ENCODE data around the gene SSBP3. TPM values are rescaled to one million over a fixed set of nuclear protein-coding genes. Genes with fewer than 3 reads are reported as not detected.

The SSBP3 gene
- polyA plus RNA-seq, 1 donor (not counting 4 experiments of a cell fraction or from before 2014, with no cell fraction given), result 16.9 TPM

GRCh38 chr1:54364582-54364981, 41.6 kb downstream of the SSBP3 start:
- no peaks in the 10 kb centered on the region for H3K79me2 ChIP-seq (ENCODE audit: control insufficient read depth, insufficient read depth, low read length)
- no peak for DNase-seq (ENCODE audit: low read depth, low spot score)
- no peaks in the 10 kb centered on the region for H3K4me1 ChIP-seq (ENCODE audit: control insufficient read depth, extremely low read depth, insufficient read depth, low read length)
- H3K27ac ChIP-seq (ENCODE audit: control insufficient read depth, insufficient read depth, low read length), result no peak overlapping the region
- H3K9me1 ChIP-seq (ENCODE audit: control insufficient read depth, extremely low read depth, insufficient read depth, low read length), result no peaks in the 10 kb centered on the region
- H3K9ac ChIP-seq (ENCODE audit: control insufficient read depth, extremely low read depth, insufficient read depth, low read length), result no peak overlapping the region
- no peak overlapping the region for H2AFZ ChIP-seq (ENCODE audit: control insufficient read depth, low read length)
- H3K4me2 ChIP-seq (ENCODE audit: control insufficient read depth, extremely low read depth, insufficient read depth, low read depth, low read length), result no peak overlapping the region
- no peaks in the 10 kb centered on the region for H3K36me3 ChIP-seq (ENCODE audit: control insufficient read depth in 2 of 2, extremely low read depth in 1 of 2, insufficient read depth in 2 of 2, low read length in 2 of 2)
- dilution Hi-C loops (cut with MboI; ENCODE audit: extremely low pct_ligation_motif_present, low sequenced_read_pairs), result no loop called here
- no peak for TF ChIP-seq EZH2 (IDR thresholded peaks at IDR 0.05; ENCODE audit: low read length)
- no peak for TF ChIP-seq CTCF (optimal IDR thresholded peaks at IDR 0.05 in 1 of 3, IDR thresholded peaks at IDR 0.05 in 1 of 3, conservative IDR thresholded peaks at IDR 0.05 in 1 of 3; ENCODE audit: extremely low read depth in 1 of 3, insufficient read depth in 2 of 3, low read length in 3 of 3)
- no peaks in the 10 kb centered on the region for H3K27me3 ChIP-seq (ENCODE audit: control insufficient read depth, extremely low read depth, insufficient read depth, low read length)
- FAIRE-seq, result no peak
- no peaks in the 10 kb centered on the region for H4K20me1 ChIP-seq (ENCODE audit: control insufficient read depth, extremely low read depth, insufficient read depth, low read length)
- H3K4me3 ChIP-seq (ENCODE audit: control insufficient read depth in 2 of 3, extremely low read depth in 1 of 3, insufficient read depth in 2 of 3, low read depth in 1 of 3, low read length in 3 of 3), result no peak overlapping the region
- no peaks in the 10 kb centered on the region for H3K9me3 ChIP-seq (ENCODE audit: control insufficient read depth, low read depth, low read length)

GRCh38 chr1:54363925-54364324, 42.3 kb downstream of the SSBP3 start:
- Histone ChIP-seq H3K27ac (ENCODE audit: control insufficient read depth, insufficient read depth, low read length) (no peak overlapping the region), H3K36me3 (ENCODE audit: control insufficient read depth in 2 of 2, extremely low read depth in 1 of 2, insufficient read depth in 2 of 2, low read length in 2 of 2) (no peaks in the 10 kb centered on the region)
- dilution Hi-C loops (cut with MboI; ENCODE audit: extremely low pct_ligation_motif_present, low sequenced_read_pairs), result no loop called here

More at GRCh38 chr1:54363925-54364324, 42.3 kb downstream of the SSBP3 start:
- no peaks in the 10 kb centered on the region for H3K9me1 ChIP-seq (ENCODE audit: control insufficient read depth, extremely low read depth, insufficient read depth, low read length)
- no peak for DNase-seq (ENCODE audit: low read depth, low spot score)
- H3K9me3 ChIP-seq (ENCODE audit: control insufficient read depth, low read depth, low read length), result no peaks in the 10 kb centered on the region
- no peak overlapping the region for H3K9ac ChIP-seq (ENCODE audit: control insufficient read depth, extremely low read depth, insufficient read depth, low read length)
- TF ChIP-seq EZH2 (IDR thresholded peaks at IDR 0.05; ENCODE audit: low read length) (no peak), CTCF (optimal IDR thresholded peaks at IDR 0.05 in 1 of 3, IDR thresholded peaks at IDR 0.05 in 1 of 3, conservative IDR thresholded peaks at IDR 0.05 in 1 of 3; ENCODE audit: extremely low read depth in 1 of 3, insufficient read depth in 2 of 3, low read length in 3 of 3) (no peak)
- no peak overlapping the region for H3K4me3 ChIP-seq (ENCODE audit: control insufficient read depth in 2 of 3, extremely low read depth in 1 of 3, insufficient read depth in 2 of 3, low read depth in 1 of 3, low read length in 3 of 3)
- no peak overlapping the region for H3K4me2 ChIP-seq (ENCODE audit: control insufficient read depth, extremely low read depth, insufficient read depth, low read depth, low read length)
- H2AFZ ChIP-seq (ENCODE audit: control insufficient read depth, low read length), result no peak overlapping the region
- H3K27me3 ChIP-seq (ENCODE audit: control insufficient read depth, extremely low read depth, insufficient read depth, low read length), result no peaks in the 10 kb centered on the region
- no peaks in the 10 kb centered on the region for H3K79me2 ChIP-seq (ENCODE audit: control insufficient read depth, insufficient read depth, low read length)
- no peak for FAIRE-seq
- H4K20me1 ChIP-seq (ENCODE audit: control insufficient read depth, extremely low read depth, insufficient read depth, low read length), result no peaks in the 10 kb centered on the region
- no peaks in the 10 kb centered on the region for H3K4me1 ChIP-seq (ENCODE audit: control insufficient read depth, extremely low read depth, insufficient read depth, low read length)
